Glutamatergic neuron (in vitro differentiated cells): ENCODE data around the gene NIPA2. TPM values are rescaled to one million over a fixed set of nuclear protein-coding genes. Genes with fewer than 3 reads are reported as not detected.

Source experiments
- DNase-seq: peaks from one replicate; pipeline ENCODE4 v3.0.0; 2022
- H3K27ac Mint-ChIP-seq: one replicate; pipeline ENCODE4 v1.8.0; 2020; ENCODE audit warnings: mild to moderate bottlenecking, mixed read lengths, inconsistent platforms; ENCODE audit not compliant: unreplicated experiment
- H3K27me3 Mint-ChIP-seq: one replicate; pipeline ENCODE4 v1.8.0; 2020; ENCODE audit warnings: mild to moderate bottlenecking, moderate library complexity, mixed read lengths, inconsistent platforms; ENCODE audit not compliant: unreplicated experiment
- H3K36me3 Mint-ChIP-seq: one replicate; pipeline ENCODE4 v1.8.0; 2020; ENCODE audit warnings: mild to moderate bottlenecking, mixed read lengths, inconsistent platforms; ENCODE audit not compliant: unreplicated experiment
- H3K4me1 Mint-ChIP-seq: one replicate; pipeline ENCODE4 v1.8.0; 2020; ENCODE audit warnings: mild to moderate bottlenecking, low read depth, mixed read lengths, inconsistent platforms; ENCODE audit not compliant: unreplicated experiment
- H3K4me3 Mint-ChIP-seq: one replicate; pipeline ENCODE4 v1.8.0; 2020; ENCODE audit warnings: mild to moderate bottlenecking, mixed read lengths, inconsistent platforms; ENCODE audit not compliant: unreplicated experiment
- H3K9me3 Mint-ChIP-seq: one replicate; pipeline ENCODE4 v1.8.0; 2020; ENCODE audit warnings: mild to moderate bottlenecking, moderate library complexity, mixed read lengths, inconsistent platforms; ENCODE audit not compliant: unreplicated experiment
- CTCF ChIP-seq: fragments of 200-600 bp; sonication (generic); IDR thresholded peaks from one replicate; pipeline ENCODE4 v1.5.0; 2021; ENCODE audit not compliant: partially characterized antibody, unreplicated experiment
- total RNA-seq: library from RNA; stranded (reverse); fragmentation: NEBNext Ultra II Directional; extraction: Animal tissue kit (Norgen Biotek cat#: 25700); gene quantifications from one replicate; pipeline ENCODE4 v1.2.1, GENCODE V29; 2021; ENCODE audit not compliant: unreplicated experiment

Gene NIPA2
- total RNA-seq, 1 donor from 2014 or later, result 121 TPM

- Mint-ChIP-seq H3K4me1 (no peaks in the 10 kb centered on the region), H3K4me3 (no peak overlapping the region), H3K9me3 (peaks cover 1% of the 10 kb centered on the region), H3K36me3 (peaks cover 5% of the 10 kb centered on the region), H3K27ac (no peak overlapping the region), H3K27me3 (peaks cover 2% of the 10 kb centered on the region)
- DNase-seq, result no peak
- no peak for TF ChIP-seq CTCF
These were observed 24.6 kb upstream of the NIPA2 start for GRCh38 chr15:22813844-22814243.

GRCh38 chr15:22815766-22816165, 22.7 kb upstream of the NIPA2 start:
- DNase-seq, result no peak
- peaks cover 5% of the 10 kb centered on the region for H3K36me3 Mint-ChIP-seq
- H3K9me3 Mint-ChIP-seq, result peaks cover 1% of the 10 kb centered on the region
- H3K27me3 Mint-ChIP-seq, result peaks cover 2% of the 10 kb centered on the region
- no peak overlapping the region for H3K4me3 Mint-ChIP-seq
- no peak for TF ChIP-seq CTCF
- no peaks in the 10 kb centered on the region for H3K4me1 Mint-ChIP-seq
- no peak overlapping the region for H3K27ac Mint-ChIP-seq

GRCh38 chr15:22819651-22820050, 18.8 kb upstream of the NIPA2 start:
- no peak for TF ChIP-seq CTCF
- Mint-ChIP-seq H3K27me3 (peaks cover 2% of the 10 kb centered on the region), H3K27ac (no peak overlapping the region), H3K9me3 (no peaks in the 10 kb centered on the region), H3K4me3 (no peak overlapping the region), H3K4me1 (no peaks in the 10 kb centered on the region), H3K36me3 (peaks cover 14% of the 10 kb centered on the region)
- DNase-seq, result no peak

GRCh38 chr15:22823495-22824128, 14.9 kb upstream of the NIPA2 start:
- DNase-seq, result no peak
- H3K4me3 Mint-ChIP-seq, result no peak overlapping the region
- H3K4me1 Mint-ChIP-seq, result no peaks in the 10 kb centered on the region
- no peak for TF ChIP-seq CTCF
- peaks cover 14% of the 10 kb centered on the region for H3K36me3 Mint-ChIP-seq
- H3K27ac Mint-ChIP-seq, result no peak overlapping the region
- no peaks in the 10 kb centered on the region for H3K27me3 Mint-ChIP-seq
- H3K9me3 Mint-ChIP-seq, result no peaks in the 10 kb centered on the region

- Mint-ChIP-seq H3K9me3 (no peaks in the 10 kb centered on the region), H3K27me3 (no peaks in the 10 kb centered on the region), H3K36me3 (peaks cover 9% of the 10 kb centered on the region), H3K27ac (no peak overlapping the region), H3K4me3 (no peak overlapping the region), H3K4me1 (no peaks in the 10 kb centered on the region)
- no peak for TF ChIP-seq CTCF
- DNase-seq, result no peak
These were observed 11.3 kb upstream of the NIPA2 start for GRCh38 chr15:22827125-22827524.
